Measurements from ENCODE around the gene MYO18A.

MYO18A gene

GRCh38 chr17:29045026-29045425, 135.2 kb downstream of the MYO18A start:
- DNase-seq: no peak

GRCh38 chr17:29043539-29044145, 136.6 kb downstream of the MYO18A start:
- DNase-seq: no peak

GRCh38 chr17:29042679-29043538, 137.3 kb downstream of the MYO18A start, which contains the start of gene PIPOX:
PIPOX (plus strand) TSS chr17:29043141; CDS start chr17:29043226, 85 bp downstream.
- no peak for DNase-seq

GRCh38 chr17:29042026-29042678, 138.0 kb downstream of the MYO18A start:
- DNase-seq: no peak

- no peak for DNase-seq
Measured at GRCh38 chr17:29041571-29041970, 138.6 kb downstream of the MYO18A start.

- no peak for DNase-seq
Measured at GRCh38 chr17:29041091-29041490, 139.1 kb downstream of the MYO18A start.

- DNase-seq: no peak
Measured at GRCh38 chr17:29039764-29040598, 140.2 kb downstream of the MYO18A start.

GRCh38 chr17:29038085-29038795, 142.0 kb downstream of the MYO18A start:
- no peak for DNase-seq

GRCh38 chr17:29037739-29038084, 142.5 kb downstream of the MYO18A start:
- no peak for DNase-seq

- no peak for DNase-seq
Measured at GRCh38 chr17:29036584-29036983, 143.6 kb downstream of the MYO18A start.

GRCh38 chr17:29034510-29034909, 145.7 kb downstream of the MYO18A start:
- DNase-seq: no peak

- DNase-seq: no peak
Measured at GRCh38 chr17:29032857-29033197, 147.4 kb downstream of the MYO18A start.

- DNase-seq: no peak
Measured at GRCh38 chr17:29032013-29032856, 148.0 kb downstream of the MYO18A start.

GRCh38 chr17:29031488-29031887, 148.7 kb downstream of the MYO18A start:
- no peak for DNase-seq

- no peak for DNase-seq
Measured at GRCh38 chr17:29024316-29024952, 155.8 kb downstream of the MYO18A start.

GRCh38 chr17:29022074-29022473, 158.1 kb downstream of the MYO18A start:
- DNase-seq: no peak

GRCh38 chr17:29021226-29021625, 159.0 kb downstream of the MYO18A start:
- DNase-seq: no peak
